ENCODE measurements around the gene SYT17.

DNA sequence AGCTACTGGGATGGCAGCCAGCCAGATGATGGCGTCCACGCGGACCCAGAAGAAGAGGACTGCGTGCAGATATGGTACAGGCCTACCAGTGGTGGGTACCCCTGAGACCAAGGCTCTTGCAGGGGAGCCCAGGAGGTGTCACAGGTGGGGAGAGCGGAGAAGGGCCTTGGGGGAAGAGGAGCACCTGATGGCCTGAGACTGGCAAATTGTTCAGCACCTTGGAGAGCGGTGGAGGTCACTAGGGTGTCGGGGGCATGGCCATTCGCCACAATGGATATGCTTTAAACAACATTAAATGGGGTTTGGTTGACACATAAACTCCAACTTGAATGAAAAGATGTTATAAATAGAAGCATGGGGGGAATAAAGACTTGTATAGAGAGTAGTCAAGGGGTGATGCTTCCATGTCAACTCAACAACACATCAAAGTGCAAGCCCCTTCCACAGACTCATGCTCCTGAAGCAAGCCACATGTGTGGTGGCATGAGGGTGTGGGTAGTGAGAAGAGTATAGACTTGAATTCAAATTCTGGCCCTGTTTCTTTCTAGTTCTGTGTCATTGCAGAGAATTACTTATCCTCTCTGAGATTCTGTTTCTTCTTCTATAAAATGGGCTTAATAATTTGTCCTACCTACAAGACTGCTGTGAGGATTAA, 139.7 kb downstream of the SYT17 start:
- no peak for TF ChIP-seq POLR2AphosphoS5 (IDR thresholded peaks at IDR 0.05; ENCODE audit: insufficient read depth in 1 of 2, low read depth in 1 of 2)
- TF ChIP-seq, protein P1, sequence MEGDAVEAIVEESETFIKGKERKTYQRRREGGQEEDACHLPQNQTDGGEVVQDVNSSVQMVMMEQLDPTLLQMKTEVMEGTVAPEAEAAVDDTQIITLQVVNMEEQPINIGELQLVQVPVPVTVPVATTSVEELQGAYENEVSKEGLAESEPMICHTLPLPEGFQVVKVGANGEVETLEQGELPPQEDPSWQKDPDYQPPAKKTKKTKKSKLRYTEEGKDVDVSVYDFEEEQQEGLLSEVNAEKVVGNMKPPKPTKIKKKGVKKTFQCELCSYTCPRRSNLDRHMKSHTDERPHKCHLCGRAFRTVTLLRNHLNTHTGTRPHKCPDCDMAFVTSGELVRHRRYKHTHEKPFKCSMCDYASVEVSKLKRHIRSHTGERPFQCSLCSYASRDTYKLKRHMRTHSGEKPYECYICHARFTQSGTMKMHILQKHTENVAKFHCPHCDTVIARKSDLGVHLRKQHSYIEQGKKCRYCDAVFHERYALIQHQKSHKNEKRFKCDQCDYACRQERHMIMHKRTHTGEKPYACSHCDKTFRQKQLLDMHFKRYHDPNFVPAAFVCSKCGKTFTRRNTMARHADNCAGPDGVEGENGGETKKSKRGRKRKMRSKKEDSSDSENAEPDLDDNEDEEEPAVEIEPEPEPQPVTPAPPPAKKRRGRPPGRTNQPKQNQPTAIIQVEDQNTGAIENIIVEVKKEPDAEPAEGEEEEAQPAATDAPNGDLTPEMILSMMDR (IDR thresholded peaks at IDR 0.05): no peak
- TF ChIP-seq POLR2A (IDR thresholded peaks at IDR 0.05): no peak

Measured in vagina (tissue), 2 donors.